Measurements from ENCODE around the gene UTP3. TPM values are rescaled to one million over a fixed set of nuclear protein-coding genes. Genes with fewer than 3 reads are reported as not detected.
"Not testable (repeated sequence)": the region's sequence is repeated elsewhere in the genome, so short reads cannot be mapped to it uniquely, and the experiment has no call there.

The UTP3 gene
- total RNA-seq, 2 experiments from 2014 or later: 38.7 to 39.2 TPM

GRCh38 chr4:70735915-70736314 lies 47.6 kb downstream of the UTP3 start:
- ATAC-seq: peak; percentile 35
- H3K27me3 Mint-ChIP-seq (ENCODE audit: low read depth); H3K36me3 Mint-ChIP-seq (ENCODE audit: low read depth); H3K9me3 Mint-ChIP-seq (ENCODE audit: insufficient read depth): not testable (repeated sequence)
- Mint-ChIP-seq H3K27ac (peak overlapping the region; percentile 89), H3K4me1 (ENCODE audit: low read depth) (peaks cover 52% of the 10 kb centered on the region), H3K4me3 (peak overlapping the region; percentile 60)
- peak; percentile 66 for DNase-seq
- CTCF ChIA-PET: interaction anchor here (0.7 to 5.1 kb wide), 27 partner anchors 8 to 283 kb away, joined by 3 to 90 read pairs (median 5); partner anchors contain the start of genes GRSF1, RUFY3 and UTP3
- POLR2A ChIA-PET: interaction anchor here (0.6 to 3.3 kb wide), 5 partner anchors 12 to 258 kb away, joined by 3 to 25 read pairs (median 7); partner anchors contain the start of genes DCK and GRSF1

GRCh38 chr4:70737006-70737405 lies 48.7 kb downstream of the UTP3 start:
- ChIA-PET POLR2A (interaction anchor here (1.0 to 3.3 kb wide), 5 partner anchors 12 to 102 kb away, joined by 5 to 25 read pairs (median 5); partner anchors contain the start of gene GRSF1), CTCF (interaction anchor here (0.7 to 5.1 kb wide), 20 partner anchors 9 to 273 kb away, joined by 3 to 90 read pairs (median 6); partner anchors contain the start of genes GRSF1, RUFY3 and UTP3)
- H3K36me3 Mint-ChIP-seq (ENCODE audit: low read depth): no peaks in the 10 kb centered on the region
- DNase-seq: no peak
- peak; percentile 9 for ATAC-seq
- peaks cover 51% of the 10 kb centered on the region for H3K4me1 Mint-ChIP-seq (ENCODE audit: low read depth)
- no peaks in the 10 kb centered on the region for H3K9me3 Mint-ChIP-seq (ENCODE audit: insufficient read depth)
- H3K4me3 Mint-ChIP-seq: peak overlapping the region; percentile 58
- H3K27ac Mint-ChIP-seq: peak overlapping the region; percentile 76
- no peaks in the 10 kb centered on the region for H3K27me3 Mint-ChIP-seq (ENCODE audit: low read depth)

GRCh38 chr4:70737409-70737808 lies 49.1 kb downstream of the UTP3 start:
- ATAC-seq: no peak
- Mint-ChIP-seq H3K27me3 (ENCODE audit: low read depth) (no peaks in the 10 kb centered on the region), H3K4me1 (ENCODE audit: low read depth) (peaks cover 48% of the 10 kb centered on the region), H3K9me3 (ENCODE audit: insufficient read depth) (no peaks in the 10 kb centered on the region), H3K36me3 (ENCODE audit: low read depth) (no peaks in the 10 kb centered on the region), H3K27ac (peak overlapping the region; percentile 76), H3K4me3 (peak overlapping the region; percentile 58)
- ChIA-PET POLR2A (interaction anchor here (1.0 to 1.5 kb wide), 4 partner anchors 12 to 101 kb away, joined by 5 to 6 read pairs (median 5); no protein-coding TSS in a partner anchor), CTCF (interaction anchor here (0.7 to 5.1 kb wide), 22 partner anchors 8 to 273 kb away, joined by 3 to 90 read pairs (median 4); partner anchors contain the start of genes GRSF1, RUFY3 and UTP3)
- no peak for DNase-seq

- POLR2A ChIA-PET: interaction anchor here (0.6 kb wide), 1 partner anchor 35 kb away, joined by 3 read pairs; no protein-coding TSS in a partner anchor
- Mint-ChIP-seq H3K4me1 (ENCODE audit: low read depth) (peaks cover 32% of the 10 kb centered on the region), H3K36me3 (ENCODE audit: low read depth) (no peaks in the 10 kb centered on the region), H3K27me3 (ENCODE audit: low read depth) (no peaks in the 10 kb centered on the region), H3K9me3 (ENCODE audit: insufficient read depth) (no peaks in the 10 kb centered on the region), H3K4me3 (no peak overlapping the region), H3K27ac (no peak overlapping the region)
- DNase-seq (no peak), ATAC-seq (no peak)
- CTCF ChIA-PET: interaction anchor here (1.0 to 2.0 kb wide), 7 partner anchors 18 to 162 kb away, joined by 3 to 5 read pairs (median 4); partner anchors contain the start of gene RUFY3
Observed at GRCh38 chr4:70739496-70740337, 51.4 kb downstream of the UTP3 start.

Other genes with a start within 250 kb of the UTP3 start
- gene MUC7, start 216.3 kb upstream of the UTP3 start, total RNA-seq: not detected
- not detected for gene AMTN, start 170.0 kb upstream of the UTP3 start, total RNA-seq
- gene AMBN, start 96.3 kb upstream of the UTP3 start, total RNA-seq: not detected
- not detected for gene ENAM, start 59.8 kb upstream of the UTP3 start, total RNA-seq
- gene JCHAIN, start 22.0 kb upstream of the UTP3 start, total RNA-seq: not detected
- 10 to 100 TPM; 35.1 to 43.2 TPM for gene RUFY3, start 33.4 kb downstream of the UTP3 start, total RNA-seq
- gene GRSF1, start 151.4 kb downstream of the UTP3 start, total RNA-seq: 10 to 100 TPM; 67.9 to 69.2 TPM
- 10 to 100 TPM; 15.3 to 16.4 TPM for gene MOB1B, start 213.8 kb downstream of the UTP3 start, total RNA-seq